Ammon's horn (tissue), 1 donor: Measurements from ENCODE around the gene MRPS14.

Source experiments
- DNase-seq: peaks from one replicate; pipeline ENCODE4 v3.0.0-alpha.2; 2016; ENCODE audit warnings: low spot score

The MRPS14 gene

DNA sequence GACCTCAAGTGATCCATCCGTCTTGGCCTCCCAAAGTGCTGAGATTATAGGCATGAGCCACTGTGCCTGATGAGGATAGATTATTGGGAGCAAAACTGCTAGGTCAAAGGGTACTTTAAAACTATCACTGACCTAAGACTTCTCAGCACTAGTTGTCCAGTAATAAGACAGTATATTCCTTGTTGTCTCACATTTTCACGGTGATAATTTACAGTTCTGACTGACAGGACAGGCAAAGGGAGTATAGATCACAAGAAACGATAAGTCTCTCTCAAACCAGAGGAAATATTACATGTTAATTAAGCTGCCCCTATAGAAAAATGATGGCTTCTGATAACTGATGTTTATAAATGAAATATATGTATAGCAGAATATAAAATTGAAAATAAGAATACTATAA lies 3.7 kb downstream of the MRPS14 start:
- DNase-seq = no peak

GRCh38 chr1:175015243-175015642 lies 8.0 kb downstream of the MRPS14 start:
- DNase-seq = no peak

DNA sequence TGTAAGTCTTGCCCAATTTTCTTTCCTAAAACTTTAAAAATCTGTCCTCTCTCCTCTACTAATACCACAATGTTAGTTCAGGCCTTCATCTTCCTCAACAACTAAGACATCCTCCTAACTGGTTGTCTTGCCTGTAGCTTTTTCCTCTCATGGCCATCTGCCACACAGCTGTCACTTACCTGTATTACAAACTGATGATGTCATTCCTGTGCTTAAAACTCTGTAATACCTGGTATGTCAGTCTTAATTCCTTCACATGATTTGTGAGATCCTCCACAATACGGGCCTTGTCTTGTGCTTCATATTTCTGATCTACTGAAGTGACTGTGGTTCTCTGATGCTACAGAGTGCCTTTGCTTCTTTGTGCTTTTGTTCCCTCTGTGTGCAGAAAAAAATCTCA lies 9.8 kb downstream of the MRPS14 start:
- DNase-seq = no peak

DNA sequence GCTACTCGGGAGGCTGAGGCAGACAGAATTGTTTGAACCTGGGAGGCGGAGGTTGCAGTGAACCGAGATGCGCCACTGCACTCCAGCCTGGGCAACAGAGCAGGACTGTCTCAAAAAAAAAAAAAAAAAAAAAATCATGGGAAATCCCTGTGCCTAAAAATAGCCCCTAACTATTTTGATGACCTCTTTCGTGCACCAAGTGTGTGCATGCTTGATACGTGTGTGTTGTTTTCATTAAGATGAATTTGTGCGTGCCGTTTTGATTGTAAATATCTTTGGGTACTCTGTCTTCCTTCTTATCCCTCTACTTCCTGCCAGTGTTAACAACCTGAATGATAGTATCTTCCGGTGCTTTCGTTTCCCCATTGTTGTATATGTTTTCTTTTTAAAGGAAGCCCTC lies 13.7 kb downstream of the MRPS14 start:
- no peak for DNase-seq

- no peak for DNase-seq
Measured at GRCh38 chr1:175005085-175005783, 18.0 kb downstream of the MRPS14 start.

DNA sequence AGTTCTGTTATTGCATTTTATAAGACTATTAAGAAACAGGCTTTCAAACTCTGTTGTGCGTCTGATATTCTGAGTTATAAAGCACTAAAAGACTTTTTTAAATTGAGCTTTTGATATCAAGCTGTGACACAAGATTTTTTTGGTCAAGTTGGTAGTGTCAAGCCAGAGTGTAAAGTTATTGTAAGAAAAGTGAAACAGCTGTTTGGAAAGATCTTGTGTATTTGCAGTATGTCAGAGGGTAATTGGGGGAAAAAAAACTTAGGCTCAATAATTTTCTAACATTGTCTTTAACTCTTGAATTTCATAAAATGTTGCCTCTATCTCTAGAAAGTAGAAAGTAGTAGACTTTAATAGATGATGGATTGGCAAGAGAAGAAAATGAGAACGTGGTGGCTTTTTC lies 19.7 kb downstream of the MRPS14 start:
- no peak for DNase-seq

DNA sequence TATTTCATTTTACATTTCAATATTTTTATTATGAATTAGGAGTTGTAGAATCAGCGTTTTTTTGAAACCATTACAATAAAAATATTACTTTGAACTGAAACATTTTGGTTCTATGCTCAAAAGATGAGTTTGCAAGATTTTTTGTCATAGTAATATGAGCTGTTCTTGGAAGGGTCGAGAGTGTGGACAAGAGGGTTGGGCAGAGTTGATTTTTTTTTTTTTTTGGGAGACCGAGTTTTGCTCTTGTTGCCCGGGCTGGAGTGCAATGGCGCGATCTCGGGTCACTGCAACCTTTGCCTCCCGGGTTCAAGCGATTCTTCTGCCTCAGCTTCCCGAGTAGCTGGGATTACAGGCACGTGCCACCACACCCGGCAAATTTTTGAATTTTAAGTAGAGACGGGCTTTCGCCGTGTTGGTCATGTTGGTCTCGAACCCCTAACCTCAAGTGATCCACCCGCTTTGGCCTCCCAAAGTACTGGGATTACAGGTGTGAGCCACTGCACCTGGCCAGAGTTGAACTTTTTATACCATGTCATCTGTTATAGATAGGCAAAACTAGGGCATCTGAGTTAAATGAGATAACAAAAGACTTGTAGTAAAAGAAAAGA lies 20.2 kb downstream of the MRPS14 start:
- no peak for DNase-seq

DNA sequence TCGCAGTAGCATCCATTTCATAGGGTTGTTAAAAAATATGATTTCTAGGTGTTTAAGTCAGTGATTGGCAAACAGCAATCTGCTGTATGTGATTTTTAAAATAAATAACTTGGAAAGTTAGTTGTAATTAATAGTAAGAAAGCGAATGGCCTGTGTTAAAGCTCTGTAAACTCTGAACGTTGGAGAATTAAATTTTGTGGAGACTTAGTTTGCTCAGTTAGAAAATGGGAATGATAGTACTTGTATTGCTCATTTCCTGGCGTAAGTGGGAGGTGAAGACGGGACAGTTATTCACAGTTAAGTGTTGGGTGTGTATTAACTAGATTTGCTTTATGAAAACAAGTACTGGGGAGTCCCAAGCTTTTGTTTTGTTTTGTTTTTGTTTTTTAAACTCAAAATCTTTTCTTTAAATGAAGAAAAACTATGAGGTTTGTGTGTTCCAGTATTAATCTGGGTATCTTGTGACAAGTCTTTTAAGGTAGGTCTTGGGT lies 22.5 kb downstream of the MRPS14 start:
- no peak for DNase-seq

DNA sequence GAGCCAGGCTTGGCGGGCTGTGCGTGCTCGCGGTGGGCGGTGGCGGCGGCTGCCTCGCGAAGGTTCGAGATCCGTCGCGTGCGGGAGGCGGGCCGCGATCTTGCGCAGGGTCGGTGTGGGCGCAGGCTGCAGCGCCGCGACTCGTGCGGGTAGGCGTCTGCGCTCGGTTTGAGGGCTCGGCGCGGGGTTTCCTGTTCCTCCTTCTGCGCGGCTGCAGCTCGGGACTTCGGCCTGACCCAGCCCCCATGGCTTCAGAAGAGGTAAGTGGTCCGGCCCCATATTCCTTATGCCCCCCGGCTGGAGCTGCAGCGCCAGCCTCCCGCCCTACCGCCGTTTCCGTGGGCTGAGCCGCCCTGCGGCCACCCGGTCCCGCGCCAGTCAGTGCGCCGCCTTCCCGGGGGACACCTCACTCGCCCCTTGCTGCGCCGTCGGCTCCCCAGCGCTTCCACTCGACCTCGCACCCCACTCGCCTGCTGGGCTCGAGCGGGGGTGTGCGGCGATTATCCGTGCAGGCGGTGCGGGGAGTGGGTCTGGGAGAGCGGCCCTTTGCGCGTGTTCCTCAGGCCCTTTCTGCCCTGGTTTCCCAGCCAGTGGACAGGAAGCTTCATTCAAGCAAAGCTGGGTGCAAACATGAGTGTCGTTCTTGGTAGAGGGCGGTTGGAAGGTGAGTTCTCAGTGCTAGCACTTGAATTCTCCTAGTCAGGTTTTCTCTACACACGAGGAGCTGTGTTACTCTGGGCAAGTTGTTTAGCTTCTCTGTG lies 23.1 kb downstream of the MRPS14 start, which contains the start of gene CACYBP:
Gene CACYBP, plus strand, starts transcription at position 12 of the 761 bp plus-strand sequence. Its CDS starts 234 bp downstream, at position 246.
- peak; percentile 63 for DNase-seq

DNA sequence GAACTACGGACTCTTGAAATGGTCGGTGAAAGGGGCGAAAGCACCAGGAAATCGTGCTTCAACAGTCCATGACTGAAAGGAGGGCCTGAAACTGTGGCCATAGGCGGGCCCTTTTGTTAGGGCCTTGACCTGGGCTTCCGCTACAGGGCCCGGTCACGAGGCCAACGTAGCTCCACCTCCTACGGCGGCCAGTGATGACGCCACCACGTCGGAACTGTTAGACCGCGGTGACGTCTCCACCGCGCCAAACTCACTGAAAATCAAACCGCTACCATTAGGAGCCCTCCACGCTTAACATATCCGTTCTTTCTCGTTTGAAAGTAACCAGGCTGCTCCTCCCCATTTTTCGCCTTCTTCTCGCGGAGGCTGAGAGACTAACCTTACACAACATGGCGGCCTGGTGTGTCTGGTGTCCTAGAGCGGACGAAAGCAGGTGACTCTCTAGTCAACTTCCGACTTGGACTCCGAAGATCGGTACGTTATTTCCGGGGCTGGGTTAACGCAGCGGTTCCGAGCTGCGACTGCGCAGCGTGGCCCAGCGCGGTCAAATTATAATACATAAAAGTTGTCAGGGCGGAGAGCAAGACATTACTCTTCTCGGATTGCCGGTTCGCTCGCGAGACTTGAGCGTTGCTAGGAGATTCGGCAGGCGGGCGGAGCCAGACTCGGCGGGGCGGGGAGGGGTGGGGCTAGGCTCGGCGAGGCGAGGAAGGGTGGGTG lies 23.8 kb downstream of the MRPS14 start:
- DNase-seq = peak; percentile 99

DNA sequence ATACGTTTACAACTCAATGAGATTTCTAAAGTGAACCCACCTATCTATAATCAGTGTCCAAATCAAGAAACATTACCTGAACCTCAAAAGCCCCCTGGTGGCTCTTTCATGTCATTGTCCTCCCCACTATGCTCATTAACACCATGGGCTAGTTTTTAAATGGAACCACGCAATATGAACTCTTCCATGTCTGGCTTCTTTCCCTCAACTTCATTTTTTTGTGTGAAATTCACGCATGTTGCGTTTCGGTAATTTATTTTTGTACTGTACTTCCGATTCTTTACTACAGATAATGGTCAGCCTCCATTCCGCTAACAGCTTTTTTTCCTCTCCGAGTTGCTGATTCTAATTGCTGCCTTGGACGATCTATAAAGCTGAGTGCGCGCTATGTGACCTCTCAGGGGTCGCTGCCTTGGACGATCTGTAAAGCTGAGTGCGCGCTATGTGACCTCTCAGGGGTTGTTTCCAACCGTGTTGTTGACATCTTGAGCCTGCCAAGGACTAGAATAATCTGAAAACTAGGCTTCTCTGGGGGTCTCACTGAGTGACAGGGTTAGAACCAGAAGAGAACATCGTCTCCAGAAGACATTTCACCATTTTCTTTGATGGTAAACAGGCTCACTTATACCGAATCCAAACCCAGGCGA lies 24.5 kb downstream of the MRPS14 start:
- DNase-seq = peak; percentile 54

DNA sequence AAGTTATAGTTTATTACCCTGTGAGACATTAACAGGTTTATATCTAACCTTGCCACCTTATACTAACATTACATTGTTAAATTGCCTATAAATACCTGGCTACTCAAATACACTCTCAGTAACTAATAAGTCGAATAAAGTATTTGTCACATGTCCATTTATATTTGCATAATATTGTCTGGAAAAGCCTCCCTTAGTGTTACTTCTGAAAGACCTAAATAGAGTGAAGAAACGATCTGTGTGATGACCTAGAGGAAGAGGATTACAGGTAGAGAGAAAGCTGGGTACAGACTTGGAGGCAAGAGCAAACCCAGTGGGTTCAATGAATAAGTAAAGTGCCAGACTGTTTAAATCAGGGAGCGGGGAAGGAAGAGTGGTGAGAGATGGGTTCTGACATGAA lies 26.2 kb downstream of the MRPS14 start:
- DNase-seq = no peak

- DNase-seq = no peak
Measured at GRCh38 chr1:174996476-174996875, 26.7 kb downstream of the MRPS14 start.

DNA sequence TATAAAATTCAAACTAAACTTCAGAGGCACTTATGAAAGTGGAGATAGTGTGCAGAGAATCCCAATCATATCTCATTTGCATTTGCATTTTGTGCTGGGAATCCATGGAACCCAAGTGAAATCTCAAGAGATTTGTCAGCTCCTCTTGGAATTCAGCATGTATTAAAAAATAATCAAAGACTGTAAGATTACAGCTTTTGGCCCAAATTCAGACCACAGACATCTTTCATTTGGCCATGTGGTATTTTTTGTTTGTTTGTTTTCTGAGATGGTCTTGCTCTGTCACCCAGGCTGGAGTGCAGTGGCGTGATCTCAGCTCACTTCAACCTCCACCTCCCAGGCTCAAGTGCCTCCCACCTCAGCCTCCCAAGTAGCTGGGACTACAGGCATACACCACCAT lies 27.3 kb downstream of the MRPS14 start:
- no peak for DNase-seq

GRCh38 chr1:174995121-174995520 lies 28.1 kb downstream of the MRPS14 start:
- DNase-seq = no peak

GRCh38 chr1:174991473-174991872 lies 31.8 kb downstream of the MRPS14 start:
- DNase-seq = no peak

DNA sequence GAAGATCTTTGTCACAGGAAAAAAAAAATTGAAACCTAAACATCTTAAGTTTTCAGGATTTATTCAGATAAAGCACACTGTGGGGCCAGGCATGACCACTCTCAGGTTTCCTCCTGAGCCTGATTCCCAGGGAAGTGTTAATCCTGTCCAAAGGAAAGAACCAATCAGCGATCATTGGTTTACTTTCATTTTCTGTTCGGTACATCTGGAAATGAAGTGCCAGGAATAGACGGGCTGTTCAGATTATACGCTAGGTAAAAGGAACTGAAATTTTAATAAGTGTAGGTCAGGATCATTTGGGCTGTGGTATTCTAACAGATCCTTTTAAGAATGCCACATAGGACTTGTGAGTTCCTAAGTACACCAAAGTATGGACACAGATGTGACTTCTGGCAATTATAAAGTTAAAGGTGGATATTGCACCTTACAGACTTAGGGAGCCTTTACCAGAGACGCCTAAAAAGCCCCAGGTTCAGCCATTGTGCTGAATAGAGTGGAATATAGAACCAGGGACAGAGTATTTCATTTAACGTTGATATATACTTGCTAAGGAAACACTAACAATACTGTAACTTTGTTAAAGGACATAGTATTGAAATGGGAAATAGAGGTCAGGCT lies 32.7 kb downstream of the MRPS14 start:
- peak; percentile 54 for DNase-seq

- DNase-seq = no peak
Measured at GRCh38 chr1:174989536-174990220, 33.5 kb downstream of the MRPS14 start.

DNA sequence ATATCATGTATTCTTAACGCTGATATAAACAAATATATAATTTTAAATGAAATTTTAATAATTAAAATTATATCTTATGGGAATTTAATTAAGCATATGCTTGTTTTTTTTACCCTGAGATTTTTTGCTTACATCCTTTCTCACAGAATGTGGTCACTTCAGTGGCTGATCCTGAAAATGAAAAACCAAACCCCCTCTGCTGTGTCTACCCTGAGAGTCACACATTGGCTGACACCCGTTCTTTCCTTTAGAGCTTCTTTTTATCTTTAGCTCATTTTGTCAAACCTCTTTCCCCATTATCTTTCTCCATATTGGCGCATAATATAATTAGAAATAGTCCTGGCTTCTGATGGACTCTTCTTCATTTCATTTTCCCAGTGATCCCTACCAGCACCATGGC lies 34.2 kb downstream of the MRPS14 start:
- no peak for DNase-seq

- DNase-seq = no peak
Measured at GRCh38 chr1:174988539-174988938, 34.7 kb downstream of the MRPS14 start.

DNA sequence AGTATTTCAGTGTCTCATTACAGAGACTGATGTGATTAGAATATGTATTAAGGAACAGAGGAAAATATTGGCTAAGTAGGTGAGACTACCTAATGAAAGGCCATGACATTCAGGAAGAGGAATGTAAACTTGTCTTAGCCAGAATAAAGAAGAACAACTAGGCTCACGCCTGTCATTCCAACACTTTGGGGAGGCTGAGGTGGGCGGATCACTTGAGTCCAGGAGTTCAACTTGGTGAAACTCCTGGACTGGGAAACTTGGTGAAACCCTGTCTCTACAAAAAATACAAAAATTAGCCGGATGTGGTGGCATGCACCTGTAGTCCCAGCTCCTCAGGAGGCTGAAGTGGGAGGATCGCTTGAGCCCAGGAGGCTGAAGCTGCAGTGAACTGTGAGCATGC lies 38.3 kb downstream of the MRPS14 start:
- no peak for DNase-seq
